Adipose tissue (tissue), 3 donors: Measurements from ENCODE around the gene CRACR2A. TPM values are rescaled to one million over a fixed set of nuclear protein-coding genes. Genes with fewer than 3 reads are reported as not detected.

ENCODE experiments used
- H3K27ac ChIP-seq: one replicate; pipeline ENCODE4 v1.5.1; 2013; ENCODE audit warnings: low read depth, low read length
- WGBS, 3 donors: extraction: QIAGEN DNeasy Blood & Tissue Kit; methylation state at CpG; one replicate each; pipeline ENCODE4 v1.1.7; 2013; 5-methylcytosine and 5-hydroxymethylcytosine counted together
- polyA plus RNA-seq, 3 donors: library from polyadenylated mRNA; stranded (reverse); fragments of 200-250 nt; gene quantifications; one replicate each; pipeline ENCODE4 v1.2.3, GENCODE V29; 2013
- donor health status: healthy with polysubstance abuse.
- donor health status: Bipolar disorder and iron deficiency.
- donor health status: healthy.

Gene CRACR2A, protein sequence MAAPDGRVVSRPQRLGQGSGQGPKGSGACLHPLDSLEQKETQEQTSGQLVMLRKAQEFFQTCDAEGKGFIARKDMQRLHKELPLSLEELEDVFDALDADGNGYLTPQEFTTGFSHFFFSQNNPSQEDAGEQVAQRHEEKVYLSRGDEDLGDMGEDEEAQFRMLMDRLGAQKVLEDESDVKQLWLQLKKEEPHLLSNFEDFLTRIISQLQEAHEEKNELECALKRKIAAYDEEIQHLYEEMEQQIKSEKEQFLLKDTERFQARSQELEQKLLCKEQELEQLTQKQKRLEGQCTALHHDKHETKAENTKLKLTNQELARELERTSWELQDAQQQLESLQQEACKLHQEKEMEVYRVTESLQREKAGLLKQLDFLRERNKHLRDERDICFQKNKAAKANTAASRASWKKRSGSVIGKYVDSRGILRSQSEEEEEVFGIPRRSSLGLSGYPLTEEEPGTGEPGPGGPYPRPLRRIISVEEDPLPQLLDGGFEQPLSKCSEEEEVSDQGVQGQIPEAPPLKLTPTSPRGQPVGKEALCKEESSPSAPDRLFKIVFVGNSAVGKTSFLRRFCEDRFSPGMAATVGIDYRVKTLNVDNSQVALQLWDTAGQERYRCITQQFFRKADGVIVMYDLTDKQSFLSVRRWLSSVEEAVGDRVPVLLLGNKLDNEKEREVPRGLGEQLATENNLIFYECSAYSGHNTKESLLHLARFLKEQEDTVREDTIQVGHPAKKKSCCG
- polyA plus RNA-seq = 1 to 10 TPM; 1.2 to 4.4 (median 1.5) TPM

DNA sequence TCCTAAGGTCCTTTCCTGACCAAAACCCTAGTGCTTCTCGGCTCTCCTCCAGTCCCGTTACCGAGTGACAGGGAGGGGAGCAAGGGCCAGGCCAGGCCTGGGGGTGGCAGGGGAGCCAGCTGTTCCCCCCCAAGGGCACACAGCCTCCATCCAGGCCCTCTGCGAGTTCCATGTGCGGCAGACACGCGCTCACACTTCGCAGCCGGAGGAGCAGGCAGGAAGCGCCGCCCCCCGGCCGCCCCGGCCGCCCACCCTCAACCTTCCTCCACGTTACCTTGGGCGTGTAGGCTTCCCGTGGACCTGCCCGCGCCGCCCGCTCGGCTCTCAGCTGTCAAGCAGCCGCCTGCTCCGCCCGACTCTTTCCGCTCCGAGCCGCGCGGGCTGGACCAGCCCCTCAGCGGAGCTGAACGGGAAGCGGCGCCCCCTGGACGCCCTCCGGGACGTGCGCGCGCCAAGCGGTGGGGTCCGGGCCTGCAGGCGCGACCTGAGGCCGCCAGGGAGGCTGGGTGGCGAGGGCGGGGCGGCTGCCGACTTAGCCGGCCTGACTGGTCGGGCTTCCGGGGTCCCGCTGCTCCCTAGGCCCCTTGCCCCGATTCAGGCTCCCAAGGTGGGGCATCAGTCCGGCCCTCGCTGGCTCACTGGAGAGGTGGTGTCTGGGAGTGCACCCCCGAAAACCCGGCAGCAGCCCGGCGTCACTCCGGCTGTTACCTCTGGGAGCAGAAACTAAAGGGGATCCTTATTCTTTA, at the start of gene CRACR2A:
CRACR2A (minus strand) TSS at position 369 of the 746 bp plus-strand sequence. CDS start 56,110 bp downstream, outside the sequence.
- no peak within 1 kb of the TSS for H3K27ac ChIP-seq

DNA sequence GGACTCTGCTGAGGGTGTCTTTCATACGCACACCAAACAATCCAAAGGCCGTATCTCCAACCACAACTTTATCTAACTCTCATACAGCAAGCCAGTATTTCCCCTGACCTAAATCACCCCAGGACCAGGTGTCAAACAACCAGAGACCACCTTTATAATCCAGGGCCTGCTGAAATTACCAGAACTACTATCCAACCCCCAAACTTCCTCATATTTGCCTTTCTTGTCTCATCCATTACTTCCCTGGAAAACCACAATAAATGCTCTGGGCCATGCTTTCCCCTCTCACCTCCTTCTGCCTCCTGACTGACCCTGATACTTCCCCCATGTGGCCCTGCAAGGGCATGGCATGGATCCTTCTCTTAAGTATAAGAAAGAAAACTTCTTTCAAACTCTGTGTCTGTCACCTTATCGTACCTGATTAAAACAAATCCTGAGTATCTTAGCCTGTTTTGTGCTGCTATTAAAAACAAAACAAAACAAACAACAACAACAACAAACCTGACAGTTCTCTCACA, 44.7 kb upstream of the CRACR2A start:
- WGBS, 3 donors = 76 to 87% (median 77%) methylated on average over 3 of the region's 3 CpGs
- H3K27ac ChIP-seq = no peak overlapping the region

More for the DNA sequence above, at the start of gene CRACR2A:
- WGBS, 3 donors = 2 to 17% (median 3%) methylated on average over 50 to 62 of the region's 62 CpGs

DNA sequence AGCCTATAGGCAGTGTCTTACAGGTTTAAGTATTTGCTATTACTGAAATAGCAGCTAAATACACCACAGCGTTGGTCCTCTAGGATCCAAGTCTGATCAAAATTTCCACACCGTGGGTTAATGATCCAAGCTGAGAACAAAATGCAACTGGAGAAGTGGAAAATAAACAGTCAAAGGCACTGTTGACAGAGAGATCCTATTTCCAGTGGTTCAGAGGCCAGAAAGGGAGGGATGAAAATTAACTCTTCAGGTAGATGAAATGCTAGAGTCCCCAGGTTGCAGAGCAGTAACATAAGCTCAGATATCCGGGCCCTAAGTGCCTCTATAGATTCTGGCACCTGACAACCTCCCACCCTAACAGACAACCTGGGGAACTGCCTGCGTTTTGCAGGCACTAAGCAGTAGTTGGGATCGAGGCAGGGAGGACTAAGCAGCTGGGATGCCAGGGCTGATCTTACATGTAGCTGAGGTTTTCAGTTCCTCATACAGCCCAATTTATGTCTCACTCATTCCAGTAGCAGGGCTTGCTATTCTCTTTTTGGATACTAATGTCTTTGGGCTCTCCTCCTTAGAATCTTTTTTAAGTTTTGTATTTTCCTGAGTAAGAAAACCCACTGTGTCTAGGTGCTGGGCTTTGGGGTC, 42.7 kb upstream of the CRACR2A start:
- H3K27ac ChIP-seq = no peak overlapping the region
- WGBS, 3 donors = 35 to 78% (median 70%) methylated on average over 5 of the region's 5 CpGs

GRCh38 chr12:3795066-3795465, 42.2 kb upstream of the CRACR2A start:
- 40 to 61% (median 51%) methylated on average over 2 of the region's 2 CpGs for WGBS, 3 donors
- H3K27ac ChIP-seq = no peak overlapping the region

DNA sequence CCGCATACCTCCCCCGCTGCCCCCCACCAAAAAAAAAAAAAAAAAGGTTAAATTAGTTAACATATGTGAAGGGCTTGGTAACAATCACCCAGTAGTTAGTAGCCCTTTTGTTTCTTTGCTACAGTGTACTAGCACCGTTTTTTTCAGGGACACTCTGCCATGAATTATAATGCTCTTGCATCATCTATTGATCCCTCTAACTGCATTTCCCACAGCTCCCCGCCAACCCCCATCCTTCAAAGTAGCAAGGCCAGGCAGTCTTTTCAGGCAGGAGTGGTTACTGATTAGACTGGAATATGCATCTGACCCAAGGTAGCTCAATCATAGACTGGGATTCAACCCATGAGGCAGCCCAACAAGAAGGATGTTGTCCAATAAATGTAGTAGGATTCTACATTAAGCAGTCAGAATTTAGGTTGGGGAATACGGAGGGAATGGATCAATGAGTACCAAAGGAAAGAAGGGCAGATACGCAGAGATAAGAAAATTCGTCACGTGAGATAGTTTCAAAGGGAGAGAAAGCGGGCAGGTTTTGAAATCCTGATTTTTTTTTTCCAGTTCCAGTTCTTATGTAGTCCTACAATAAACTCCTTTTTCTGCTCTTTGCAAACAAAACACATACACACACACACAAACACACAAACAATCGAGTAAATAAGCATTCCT, 39.8 kb upstream of the CRACR2A start:
- WGBS, 3 donors = 61 to 92% (median 88%) methylated on average over 10 of the region's 10 CpGs
- no peak overlapping the region for H3K27ac ChIP-seq

GRCh38 chr12:3791256-3791874, 38.5 kb upstream of the CRACR2A start:
- 80 to 97% (median 85%) methylated on average over 5 of the region's 5 CpGs for WGBS, 3 donors
- H3K27ac ChIP-seq = no peak overlapping the region

DNA sequence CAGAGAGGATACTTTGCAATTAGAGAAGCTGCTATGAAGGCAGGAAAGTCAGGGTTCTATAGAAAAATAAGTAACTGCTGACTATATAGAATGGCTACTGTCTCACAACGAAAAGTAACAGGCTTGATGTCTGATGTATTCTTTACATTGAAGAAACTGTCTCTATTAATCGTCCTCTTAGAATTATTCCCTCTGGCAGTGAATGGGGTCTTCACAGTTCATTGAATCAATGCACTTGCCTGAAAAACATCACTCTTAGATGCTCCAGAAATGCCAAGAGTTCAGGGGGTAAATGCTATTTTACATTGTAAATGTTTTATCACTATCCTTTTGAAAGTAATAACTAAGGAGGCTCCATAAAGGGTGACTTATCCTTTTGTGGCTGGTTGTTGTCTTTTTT, 37.7 kb upstream of the CRACR2A start:
- WGBS, 3 donors = 83 to 85% (median 84%) methylated on average over 2 of the region's 2 CpGs
- no peak overlapping the region for H3K27ac ChIP-seq

DNA sequence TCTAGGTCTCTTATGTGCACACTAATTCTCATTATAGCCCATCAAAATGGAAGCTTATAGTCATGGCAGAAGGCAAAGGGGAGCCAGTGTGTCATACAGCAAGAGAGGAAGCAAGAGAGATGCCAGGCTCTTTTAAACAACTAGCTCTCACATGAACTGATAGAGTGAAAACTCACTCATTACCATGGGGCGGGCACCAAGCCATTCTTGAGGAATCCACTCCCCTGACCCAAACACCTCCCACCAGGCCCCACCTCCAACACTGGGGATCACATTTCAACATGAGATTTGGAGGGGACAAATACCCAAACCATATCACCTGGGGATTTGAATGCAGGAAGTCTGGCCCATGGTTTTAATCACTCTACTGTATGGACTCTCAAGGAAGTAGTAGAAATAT, 36.9 kb upstream of the CRACR2A start:
- 91 to 100% (median 96%) methylated on average over 1 of the region's 1 CpG for WGBS, 3 donors
- no peak overlapping the region for H3K27ac ChIP-seq

DNA sequence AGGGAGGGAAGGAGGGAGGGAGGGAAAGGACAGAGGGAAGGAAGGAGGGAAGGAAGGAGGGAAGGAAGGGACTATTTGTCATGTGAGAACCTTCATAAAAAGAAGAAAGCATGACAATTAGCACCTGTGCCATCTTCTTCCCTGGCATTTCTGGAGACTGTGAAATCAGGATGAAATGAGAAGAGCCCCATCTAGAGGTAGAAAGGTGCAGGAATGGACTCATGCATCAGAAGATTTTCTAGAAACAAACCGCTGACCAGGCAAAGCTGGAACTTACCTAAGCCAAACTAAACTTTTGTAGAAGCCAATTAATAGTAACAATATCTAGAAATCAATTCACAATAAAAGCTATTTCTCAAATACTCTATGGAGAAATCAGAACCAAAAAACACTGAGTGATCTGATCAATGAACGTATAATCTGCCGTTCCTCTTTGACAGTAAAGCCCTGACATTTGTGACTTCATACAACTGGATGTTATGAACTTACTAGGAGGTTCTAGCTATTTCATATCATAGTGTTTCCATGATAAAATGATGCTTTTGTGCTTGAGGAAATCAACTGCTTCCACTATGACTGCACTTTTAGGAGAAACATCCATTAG, 24.4 kb upstream of the CRACR2A start:
- 58 to 66% (median 62%) methylated on average over 3 of the region's 3 CpGs for WGBS, 3 donors
- no peak overlapping the region for H3K27ac ChIP-seq

- no peak overlapping the region for H3K27ac ChIP-seq
- WGBS, 3 donors = 83 to 85% (median 84%) methylated on average over 5 of the region's 5 CpGs
Measured at GRCh38 chr12:3775385-3776035, 22.6 kb upstream of the CRACR2A start.

DNA sequence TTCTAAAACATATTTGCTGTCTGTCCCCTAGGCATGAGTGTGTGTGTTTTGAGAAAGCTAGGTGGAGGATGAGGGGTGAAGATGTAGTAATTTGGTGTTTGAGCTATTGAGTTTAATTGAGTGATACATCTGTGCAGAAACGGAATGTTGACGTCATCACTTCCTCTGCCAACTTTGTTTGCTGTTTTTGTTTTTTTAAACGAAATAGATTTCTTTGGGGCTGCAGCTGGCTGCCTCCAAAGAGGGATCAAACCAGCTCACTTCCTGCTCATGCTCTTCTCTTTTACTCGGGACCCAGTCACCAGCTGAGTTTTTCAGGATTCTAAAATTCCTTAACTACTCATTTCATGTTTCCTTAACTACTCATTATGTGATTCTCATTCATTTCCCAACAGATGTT, 19.5 kb upstream of the CRACR2A start:
- 28 to 57% (median 33%) methylated on average over 4 of the region's 4 CpGs for WGBS, 3 donors
- H3K27ac ChIP-seq = no peak overlapping the region

GRCh38 chr12:3771853-3772252, 18.9 kb upstream of the CRACR2A start:
- H3K27ac ChIP-seq = no peak overlapping the region
- 27 to 74% (median 67%) methylated on average over 1 of the region's 1 CpG for WGBS, 3 donors

- no peak overlapping the region for H3K27ac ChIP-seq
- WGBS, 3 donors = 96 to 100% (median 97%) methylated on average over 1 of the region's 1 CpG
Measured at GRCh38 chr12:3770891-3771290, 18.0 kb upstream of the CRACR2A start.

DNA sequence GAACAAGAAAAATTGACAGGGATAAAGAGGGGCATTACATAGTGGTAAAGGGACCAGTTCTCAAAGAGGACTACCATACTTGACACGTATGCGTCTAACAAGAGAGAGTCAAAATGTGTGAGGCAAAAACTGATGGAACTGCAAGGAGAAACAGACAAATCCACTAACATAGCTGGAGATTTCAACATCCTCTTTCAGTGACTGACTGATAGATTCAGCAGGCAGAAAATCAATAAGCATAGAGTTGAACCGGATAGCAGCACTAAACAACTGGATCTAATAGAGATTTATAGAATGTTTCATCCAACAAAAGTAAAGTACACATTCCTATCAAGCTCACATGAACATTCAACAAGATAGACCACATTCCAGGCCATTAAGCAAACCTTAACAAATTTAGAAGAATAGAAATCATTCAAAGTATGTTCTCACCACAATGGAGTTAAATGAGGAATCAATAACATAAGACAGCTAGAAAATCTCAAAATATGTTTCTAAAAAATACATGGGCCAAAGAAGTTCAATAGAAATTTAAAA, 16.1 kb upstream of the CRACR2A start:
- no peak overlapping the region for H3K27ac ChIP-seq
- WGBS, 3 donors = 61 to 92% (median 87%) methylated on average over 3 of the region's 3 CpGs

DNA sequence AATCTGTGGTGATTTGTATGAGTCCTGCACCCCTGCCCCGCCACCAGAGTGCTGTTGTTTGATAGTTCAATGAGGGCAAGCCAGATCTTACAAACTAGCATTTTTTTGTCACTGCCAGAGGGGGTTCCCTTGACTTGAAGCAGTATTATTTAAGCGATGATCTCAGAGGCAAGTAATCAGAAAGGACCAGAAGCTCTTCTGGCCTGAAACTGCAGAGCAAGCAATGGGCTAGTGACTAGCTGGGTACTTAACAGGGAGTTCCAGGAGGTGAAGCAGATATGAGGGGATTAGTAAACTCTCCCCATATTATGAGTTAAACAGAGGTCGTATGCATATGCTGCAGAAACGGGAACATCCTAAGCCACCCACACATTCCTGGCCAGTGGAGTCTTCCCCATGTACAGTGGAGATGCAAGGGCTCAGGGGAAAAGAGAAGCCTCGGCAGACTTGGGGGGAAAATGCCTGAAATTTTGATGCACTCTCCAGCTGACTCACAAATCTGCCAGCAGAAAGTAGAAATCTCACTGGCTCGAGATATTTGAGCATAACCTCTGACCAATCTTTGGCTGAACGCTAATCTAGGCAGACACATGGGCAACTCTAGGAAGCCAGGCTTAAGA, 8.3 kb upstream of the CRACR2A start:
- WGBS, 3 donors = 52 to 67% (median 60%) methylated on average over 7 of the region's 7 CpGs
- no peak overlapping the region for H3K27ac ChIP-seq

DNA sequence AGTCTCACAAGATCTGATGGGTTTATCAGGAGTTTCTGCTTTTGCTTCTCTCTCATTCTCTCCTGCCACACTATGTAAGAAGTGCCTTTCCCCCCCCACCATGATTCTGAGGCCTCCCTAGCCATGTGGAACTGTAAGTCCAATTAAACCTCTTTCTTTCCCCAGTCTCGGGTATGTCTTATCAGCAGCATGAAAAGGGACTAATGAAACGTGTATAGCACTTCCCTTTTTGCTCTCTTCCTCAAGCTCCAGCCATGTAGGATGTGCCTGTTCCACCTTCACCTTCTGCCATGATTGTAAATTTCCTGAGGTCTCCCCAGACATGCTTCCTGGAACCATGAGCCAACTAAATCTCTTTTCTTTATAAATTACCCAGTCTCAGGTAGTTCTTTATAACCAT, 7.0 kb upstream of the CRACR2A start:
- H3K27ac ChIP-seq = no peak overlapping the region
- 49 to 81% (median 64%) methylated on average over 2 of the region's 2 CpGs for WGBS, 3 donors
